A673 (cell line): ENCODE data around the gene ARHGAP5. TPM values are rescaled to one million over a fixed set of nuclear protein-coding genes. Genes with fewer than 3 reads are reported as not detected.
A peak's percentile ranks its signal among the peaks of the same experiment; 100 is the strongest.

Experiments
- BruUV-seq: library from RNA; stranded (reverse); fragments of 400-500 nt; replicated peaks from 2 replicates; lab custom pipeline; 2021; lab: Mats Ljungman, UMichigan
- CTCF ChIA-PET: fragments of 300-600 bp; sonication (Branson Sonifier 250); formaldehyde crosslinking; loops from one replicate; lab custom pipeline; 2022; ENCODE audit warnings: antibody characterized with exemption; lab: Charles Lee
- POLR2A ChIA-PET: fragments of 300-600 bp; sonication (Branson Sonifier 250); formaldehyde crosslinking; loops from one replicate; lab custom pipeline; 2022; ENCODE audit warnings: antibody characterized with exemption; ENCODE audit not compliant: low non-redundant PET; lab: Charles Lee
- DNase-seq: peaks from one replicate; pipeline ENCODE4 v3.0.0-alpha.2; 2015; ENCODE audit warnings: low spot score
- H3K27ac ChIP-seq: fragments of 200-600 bp; sonication (generic); 2 replicates; pipeline ENCODE4 v1.5.1; 2016; ENCODE audit warnings: mixed run types, low read depth, mild to moderate bottlenecking, mixed read lengths, antibody characterized with exemption, low read length; ENCODE audit not compliant: poor library complexity, severe bottlenecking
- H3K27me3 ChIP-seq: fragments of 200-600 bp; sonication (generic); replicated peaks from 2 replicates; pipeline ENCODE4 v1.6.1; 2017; ENCODE audit warnings: mixed run types, low read depth, mild to moderate bottlenecking, mixed read lengths, antibody characterized with exemption, low read length; ENCODE audit not compliant: insufficient read depth, poor library complexity
- H3K36me3 ChIP-seq: fragments of 200-600 bp; sonication (generic); 2 replicates; pipeline ENCODE4 v1.6.1; 2016; ENCODE audit warnings: mixed run types, mild to moderate bottlenecking, mixed read lengths, antibody characterized with exemption, low read length; ENCODE audit not compliant: insufficient read depth, poor library complexity, severe bottlenecking
- H3K4me1 ChIP-seq: fragments of 200-600 bp; sonication (generic); 2 replicates; pipeline ENCODE4 v1.6.1; 2017; ENCODE audit warnings: mixed run types, mild to moderate bottlenecking, mixed read lengths, antibody characterized with exemption, low read length; ENCODE audit not compliant: insufficient read depth, poor library complexity, severe bottlenecking
- H3K4me3 ChIP-seq: fragments of 200-600 bp; sonication (generic); 2 replicates; pipeline ENCODE4 v1.5.1; 2016; ENCODE audit warnings: low read depth, mixed run types, mild to moderate bottlenecking, mixed read lengths, low read length; ENCODE audit not compliant: poor library complexity, severe bottlenecking
- H3K9me3 ChIP-seq: fragments of 200-600 bp; sonication (generic); 2 replicates; pipeline ENCODE4 v1.6.1; 2016; ENCODE audit warnings: mixed run types, low read depth, mild to moderate bottlenecking, mixed read lengths, antibody characterized with exemption, low read length; ENCODE audit not compliant: poor library complexity, severe bottlenecking
- CTCF ChIP-seq: fragments of 300-800, 200-600 bp; sonication (generic); conservative IDR thresholded peaks from 2 replicates; pipeline ENCODE4 v1.5.1; 2017; ENCODE audit warnings: low read depth, mild to moderate bottlenecking, antibody characterized with exemption, low read length, moderate library complexity, mixed read lengths
- EZH2 ChIP-seq: fragments of 200-600 bp; sonication (generic); IDR thresholded peaks from 2 replicates; pipeline ENCODE4 v1.6.1; 2017; ENCODE audit warnings: borderline replicate concordance, low read depth, mild to moderate bottlenecking, mixed read lengths, antibody characterized with exemption, low read length; ENCODE audit not compliant: poor library complexity, severe bottlenecking
- intact Hi-C: fragments of 100-400 bp; cut with micrococcal nuclease; formaldehyde crosslinking; loops from one replicate; pipeline ENCODE4 v1.10.0; 2022; ENCODE audit not compliant: unreplicated experiment
- total RNA-seq: library from RNA; stranded (reverse); gene quantifications from 2 replicates; pipeline ENCODE4 v1.2.3, GENCODE V29; 2021

The ARHGAP5 gene
- total RNA-seq, 1 experiment from 2014 or later, result 51.3 TPM

DNA sequence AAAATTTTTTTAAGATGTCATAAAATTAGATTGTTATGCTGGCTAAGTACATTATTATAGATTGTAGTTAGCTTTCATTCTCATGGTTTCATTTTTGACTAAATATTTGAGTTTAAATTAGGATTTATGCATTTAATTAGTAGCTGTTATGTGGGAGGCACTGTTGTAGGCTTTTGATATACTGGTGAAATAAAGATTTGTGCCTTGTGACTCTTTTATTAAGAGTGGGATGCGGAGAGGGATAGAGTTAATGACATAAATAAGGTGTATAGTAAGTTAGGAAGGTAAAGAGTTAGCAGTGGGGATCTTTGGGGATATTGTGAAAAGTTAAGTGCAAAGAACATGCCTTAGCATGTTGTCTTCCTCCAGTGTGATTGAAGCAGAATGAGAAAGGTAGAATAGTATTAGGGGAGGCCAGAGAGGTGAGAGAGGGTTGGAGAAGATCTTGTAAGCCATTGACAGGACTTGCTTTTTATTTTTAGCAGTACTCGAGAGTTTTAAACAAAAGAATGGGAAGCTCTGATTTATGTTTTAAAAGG lies 8.8 kb downstream of the ARHGAP5 start:
- peaks cover 32% of the 10 kb centered on the region for H3K4me1 ChIP-seq
- TF ChIP-seq EZH2 (no peak), CTCF (no peak)
- BruUV-seq, result no TSS peak
- H3K27ac ChIP-seq, result no peak overlapping the region
- ChIA-PET POLR2A (no interaction called here), CTCF (no interaction called here)
- H3K9me3 ChIP-seq, result no peaks in the 10 kb centered on the region
- no peaks in the 10 kb centered on the region for H3K36me3 ChIP-seq
- no peak overlapping the region for H3K4me3 ChIP-seq
- intact Hi-C loops, result no loop called here
- no peaks in the 10 kb centered on the region for H3K27me3 ChIP-seq
- no peak for DNase-seq

DNA sequence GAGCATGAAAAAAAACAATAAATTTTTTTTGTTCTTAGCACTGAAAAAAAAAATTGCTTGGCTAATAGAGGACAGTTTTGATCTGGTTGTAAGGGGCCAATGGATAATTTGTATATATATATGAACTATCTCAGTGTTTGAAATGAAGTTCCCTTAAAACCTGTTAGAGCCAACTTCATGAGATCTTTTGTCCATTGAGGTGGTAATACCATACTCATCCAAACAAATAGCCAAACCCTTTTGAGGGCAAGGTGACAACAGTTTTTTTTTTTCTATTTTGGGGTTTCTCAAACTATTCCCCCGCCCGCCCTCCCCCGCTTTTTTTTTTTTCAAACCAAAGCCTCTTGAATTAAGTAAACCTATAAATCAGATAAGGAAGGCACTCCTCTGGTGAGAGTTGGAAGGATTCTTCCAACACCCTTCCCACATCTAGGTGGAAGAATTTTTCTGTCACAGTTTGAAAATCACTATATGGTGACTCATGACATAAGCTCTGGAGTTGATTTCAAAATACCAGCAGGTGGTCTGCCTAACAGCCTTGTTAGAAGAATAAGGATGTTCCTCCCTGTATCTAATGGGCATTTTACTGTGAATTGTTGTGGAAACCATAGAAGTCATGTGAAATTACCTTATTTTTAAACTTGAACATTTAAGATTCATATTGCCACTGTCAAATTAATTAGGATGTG lies 10.2 kb downstream of the ARHGAP5 start:
- Histone ChIP-seq H3K27me3 (no peaks in the 10 kb centered on the region), H3K9me3 (no peaks in the 10 kb centered on the region), H3K27ac (no peak overlapping the region), H3K4me1 (peaks cover 32% of the 10 kb centered on the region), H3K36me3 (peaks cover 4% of the 10 kb centered on the region), H3K4me3 (no peak overlapping the region)
- intact Hi-C loops, result no loop called here
- peak; percentile 94 for DNase-seq
- BruUV-seq, result no TSS peak
- ChIA-PET POLR2A (no interaction called here), CTCF (no interaction called here)
- no peak for TF ChIP-seq EZH2
- TF ChIP-seq CTCF, result no peak

DNA sequence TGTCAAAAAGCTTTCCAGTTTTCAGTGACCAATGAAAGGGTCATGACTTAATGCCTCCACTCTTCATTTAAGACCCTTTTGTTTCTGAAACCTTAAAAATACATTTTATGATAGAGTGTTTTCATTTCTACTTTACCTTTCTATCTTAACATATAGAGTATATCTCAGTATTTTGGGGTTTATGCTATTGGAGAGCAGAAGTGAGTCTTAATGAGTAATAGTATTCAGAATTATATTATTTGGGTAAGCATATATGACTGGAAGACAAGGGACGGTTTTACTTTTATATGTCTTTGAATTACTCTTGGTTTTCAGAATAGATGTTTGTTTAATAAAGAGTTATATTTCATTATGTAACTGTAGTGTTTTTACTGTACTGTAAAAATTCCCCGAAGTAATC lies 10.8 kb downstream of the ARHGAP5 start:
- intact Hi-C loops, result no loop called here
- POLR2A ChIA-PET, result no interaction called here
- H3K4me3 ChIP-seq, result no peak overlapping the region
- peaks cover 4% of the 10 kb centered on the region for H3K36me3 ChIP-seq
- no peaks in the 10 kb centered on the region for H3K27me3 ChIP-seq
- H3K27ac ChIP-seq, result no peak overlapping the region
- peaks cover 31% of the 10 kb centered on the region for H3K4me1 ChIP-seq
- TF ChIP-seq EZH2, result no peak
- TF ChIP-seq CTCF, result no peak
- no peaks in the 10 kb centered on the region for H3K9me3 ChIP-seq
- no TSS peak for BruUV-seq
- CTCF ChIA-PET, result no interaction called here
- DNase-seq, result no peak
